HTR-8/SVneo (cell line): Measurements from ENCODE around the gene PLCD1.
A peak's percentile ranks its signal among the peaks of the same experiment; 100 is the strongest.
"Not testable (repeated sequence)": the region's sequence is repeated elsewhere in the genome, so short reads cannot be mapped to it uniquely, and the experiment has no call there.

Experiments used
- DNase-seq: peaks from one replicate; pipeline ENCODE4 v3.0.0; 2011; ENCODE audit warnings: low spot score, mixed read lengths; ENCODE audit not compliant: insufficient read length
- FAIRE-seq: peaks from 2 replicates; lab custom pipeline; 2011; peaks lifted over from hg19 to GRCh38; lab: Jason Lieb, UNC

PLCD1 gene

DNA sequence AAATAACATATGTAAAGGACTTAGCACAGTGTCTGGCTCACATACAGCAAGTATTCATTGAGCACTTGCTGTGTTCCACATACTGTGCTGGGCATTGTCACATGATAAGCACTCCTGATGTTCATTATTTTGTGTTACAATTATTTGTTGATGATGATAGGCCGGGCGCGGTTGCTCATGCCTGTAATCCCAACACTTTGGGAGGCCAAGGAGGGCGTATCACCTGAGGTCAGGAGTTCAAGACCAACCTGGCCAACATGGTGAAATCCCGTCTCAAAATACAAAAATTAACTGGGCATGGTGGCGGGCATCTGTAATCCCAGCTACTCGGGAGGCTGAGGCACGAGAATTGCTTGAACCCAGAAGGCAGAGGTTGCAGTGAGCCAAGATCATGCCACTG lies 57.4 kb downstream of the PLCD1 start:
- not testable (repeated sequence) for DNase-seq, FAIRE-seq

DNA sequence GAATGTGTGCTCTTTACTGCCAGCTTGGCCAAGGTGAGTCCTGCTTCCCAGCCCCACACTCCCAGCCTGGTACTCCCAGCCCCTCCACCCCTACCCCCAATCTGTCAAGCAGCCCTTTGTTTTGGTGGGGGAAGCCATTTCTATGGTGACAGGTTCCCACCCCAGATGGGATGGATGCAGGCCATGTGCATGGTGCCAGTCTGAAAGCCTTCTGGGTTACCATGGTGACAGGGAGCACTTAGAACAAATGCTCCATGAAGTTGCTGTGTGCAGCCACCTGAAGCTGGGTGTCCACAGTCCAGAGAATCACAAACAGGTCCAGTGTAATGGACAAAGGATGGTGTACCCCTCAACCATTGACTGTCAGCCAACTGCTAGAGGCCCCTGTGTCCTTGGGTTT lies 58.0 kb downstream of the PLCD1 start:
- no peak for FAIRE-seq

DNA sequence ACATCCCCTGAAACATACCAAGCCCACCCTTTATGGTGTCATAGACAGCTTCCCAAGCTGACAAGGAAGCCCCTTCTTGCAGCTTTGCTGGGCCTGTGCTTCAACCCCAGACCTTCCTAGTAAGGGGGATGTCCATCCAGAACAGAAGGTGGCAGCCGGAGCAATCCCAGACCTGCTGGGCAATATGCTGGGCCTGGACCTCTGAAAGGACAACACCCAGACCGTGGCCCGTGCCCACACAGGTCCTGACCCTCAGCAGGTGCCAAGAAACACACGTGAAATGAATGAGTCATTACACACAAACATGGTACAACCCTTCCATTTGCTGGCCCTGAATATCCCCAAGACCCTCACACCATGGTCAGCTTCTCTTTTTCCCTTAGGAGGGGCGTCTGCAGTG lies 58.6 kb downstream of the PLCD1 start:
- DNase-seq (no peak), FAIRE-seq (no peak)

More for the DNA sequence above, 58.0 kb downstream of the PLCD1 start:
- no peak for DNase-seq

DNA sequence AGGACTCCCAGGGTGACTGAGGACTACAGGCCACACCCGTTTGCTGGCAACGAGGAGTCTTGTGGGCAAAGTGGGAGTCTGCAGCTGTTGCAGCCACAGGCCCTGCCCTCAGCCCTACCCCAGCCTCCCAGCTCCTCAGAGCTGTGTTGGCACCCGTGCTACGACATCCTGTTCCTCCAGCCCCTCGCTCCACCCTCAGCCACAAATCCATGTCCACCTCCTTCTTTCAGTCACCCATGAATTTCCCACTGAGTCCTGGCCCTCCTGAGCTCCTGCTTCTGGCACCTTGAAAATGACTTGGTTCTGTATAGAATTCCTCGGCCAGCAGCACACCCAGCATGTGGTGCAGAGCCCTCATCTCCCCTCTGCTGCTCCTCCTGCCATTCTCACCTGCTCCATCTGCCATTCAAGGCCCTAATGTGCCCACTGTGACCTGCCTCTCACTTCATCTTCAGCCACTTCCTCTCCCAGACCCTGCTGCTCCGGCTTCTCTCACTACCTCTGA lies 59.8 kb downstream of the PLCD1 start:
- FAIRE-seq = no peak
- no peak for DNase-seq

DNA sequence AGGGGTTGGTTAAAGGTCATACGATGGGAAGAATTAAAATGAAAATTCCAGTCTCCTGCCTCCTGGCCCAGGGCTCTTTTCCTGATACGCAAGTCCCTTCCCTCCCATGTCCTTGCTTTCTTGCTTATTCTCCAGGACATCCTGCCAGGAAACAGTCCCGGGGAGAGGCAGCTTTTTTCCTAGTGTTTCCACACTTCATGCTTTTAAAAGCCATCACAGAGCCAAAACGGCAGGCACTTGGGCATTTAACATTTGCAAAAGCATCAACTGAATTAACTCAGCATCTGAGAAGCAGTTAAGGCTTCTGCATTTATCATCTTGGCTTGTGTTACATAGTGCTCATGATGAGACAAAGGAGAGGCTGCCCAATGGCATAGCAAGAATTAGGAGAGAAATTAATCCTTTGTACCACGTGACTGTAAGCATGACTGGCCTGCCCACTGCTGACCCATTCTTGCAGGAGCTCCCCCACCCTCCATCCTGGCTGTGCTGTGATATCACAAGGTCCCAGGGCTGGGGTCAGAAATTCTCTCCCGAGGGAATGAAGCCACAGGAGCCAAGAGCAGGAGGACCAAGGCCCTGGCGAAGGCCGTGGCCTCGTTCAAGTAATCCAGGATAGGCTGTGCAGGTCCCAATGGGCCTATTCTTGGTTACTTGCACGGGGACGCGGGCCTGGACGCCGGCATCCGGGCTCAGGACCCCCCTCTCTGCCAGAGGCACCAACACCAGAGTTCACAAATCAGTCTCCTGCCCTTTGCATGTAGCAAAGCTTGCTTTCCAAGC lies 60.4 kb downstream of the PLCD1 start:
- no peak for DNase-seq
- FAIRE-seq = no peak

DNA sequence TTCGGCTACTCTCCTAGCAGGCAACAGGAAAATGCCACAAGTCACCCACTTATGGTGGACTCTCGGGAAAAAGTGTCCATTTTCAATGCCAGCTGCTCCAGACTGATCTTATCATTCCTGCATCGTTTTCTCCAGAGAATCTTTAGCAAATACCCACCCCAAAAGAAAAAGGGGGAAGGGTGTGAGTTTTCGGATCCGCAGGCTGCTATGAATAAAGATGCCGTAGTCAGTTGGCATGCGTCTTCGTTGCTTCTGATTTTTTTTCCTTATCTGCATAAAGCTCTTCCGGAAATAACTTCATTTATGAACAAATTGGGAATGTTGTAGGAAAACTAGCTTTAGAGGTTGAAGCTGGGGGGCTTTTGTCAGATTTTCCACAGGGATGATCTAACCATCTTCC lies 61.2 kb downstream of the PLCD1 start:
- no peak for FAIRE-seq
- DNase-seq = no peak

DNA sequence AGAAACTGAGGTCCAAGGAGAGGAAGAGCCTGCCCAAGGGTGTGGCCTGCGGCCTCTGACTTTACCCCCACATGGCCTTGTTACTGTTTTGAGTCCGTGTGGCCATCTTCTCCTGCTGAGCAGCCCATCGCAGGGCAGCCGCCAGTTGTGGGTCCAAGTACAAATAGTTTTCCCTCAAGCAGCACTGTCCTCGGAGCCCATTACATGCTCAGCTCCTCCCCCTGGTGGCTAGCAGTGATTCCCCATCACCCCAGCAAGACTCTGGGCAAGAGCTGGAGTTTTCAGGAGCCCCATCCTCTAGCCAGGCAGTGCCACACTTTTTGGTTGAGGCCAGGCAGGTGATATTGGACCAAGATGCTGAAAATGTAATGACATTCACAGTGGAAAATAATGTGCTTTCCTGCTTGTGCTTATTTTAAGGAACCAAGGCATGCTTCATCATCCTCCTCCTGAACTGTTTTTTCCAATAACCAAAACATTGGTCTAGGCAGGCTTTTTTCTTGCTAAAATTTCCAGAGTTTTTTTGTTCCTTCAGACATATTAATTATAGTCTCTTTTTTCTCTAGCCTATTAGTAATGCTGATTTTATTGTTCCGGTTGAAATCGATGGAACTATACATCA lies 62.1 kb downstream of the PLCD1 start:
- DNase-seq = peak; percentile 71
- no peak for FAIRE-seq

DNA sequence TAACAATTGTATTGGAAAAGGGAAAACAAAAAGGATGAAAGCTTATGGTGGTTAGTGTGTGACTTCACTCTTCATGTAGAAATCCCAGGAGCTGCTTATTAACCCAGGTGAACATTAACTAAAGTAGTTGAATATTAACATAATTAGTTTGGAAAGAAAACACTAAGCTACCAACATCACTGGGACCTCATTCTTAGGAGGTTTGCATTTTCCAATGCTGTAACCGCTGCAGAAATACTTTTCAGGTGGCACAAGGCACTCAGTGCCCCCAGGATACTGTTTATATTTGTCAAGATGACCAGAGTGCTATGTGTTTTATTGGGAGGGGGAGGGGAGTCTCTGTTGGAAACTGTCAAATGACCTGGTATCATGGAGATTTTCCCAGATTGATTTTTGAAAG lies 64.7 kb downstream of the PLCD1 start:
- no peak for FAIRE-seq
- DNase-seq = no peak

DNA sequence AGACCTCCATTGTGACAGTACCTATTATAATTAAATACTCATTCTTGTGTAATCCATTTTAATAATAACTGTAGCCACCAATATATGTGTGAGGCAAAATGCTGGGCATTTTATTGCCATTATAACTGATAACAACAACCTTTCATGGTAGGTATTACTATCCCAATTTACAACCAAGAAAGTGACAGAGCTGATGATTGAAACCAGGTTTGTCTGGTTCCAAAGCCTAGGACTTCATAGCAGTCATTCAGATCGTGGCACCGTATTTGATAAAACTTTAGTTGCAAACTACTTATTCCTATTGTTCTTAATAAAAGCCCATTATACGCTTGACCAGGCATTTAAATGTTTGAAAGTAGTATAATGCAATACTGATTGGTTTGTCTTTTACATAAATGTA lies 65.3 kb downstream of the PLCD1 start:
- FAIRE-seq (no peak), DNase-seq (no peak)

DNA sequence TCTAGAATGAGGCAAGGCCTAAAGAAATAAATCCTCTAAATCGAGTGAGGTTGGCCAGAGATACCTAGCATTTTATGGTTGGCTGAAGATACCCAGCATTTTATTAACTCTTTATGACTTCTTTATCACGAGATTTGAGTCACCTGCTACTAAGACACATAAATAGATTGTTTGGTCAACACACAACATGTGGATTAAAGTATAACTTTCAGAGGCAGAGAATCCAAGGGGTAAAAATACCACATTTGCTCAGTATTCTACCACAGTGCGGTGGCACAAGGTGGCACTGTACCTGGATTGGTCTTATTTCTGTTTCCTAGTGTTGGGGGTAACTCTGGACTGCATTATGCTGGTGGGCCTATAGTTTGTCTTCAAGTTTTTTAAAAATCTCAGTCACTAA lies 65.8 kb downstream of the PLCD1 start:
- FAIRE-seq = no peak
- DNase-seq = no peak

DNA sequence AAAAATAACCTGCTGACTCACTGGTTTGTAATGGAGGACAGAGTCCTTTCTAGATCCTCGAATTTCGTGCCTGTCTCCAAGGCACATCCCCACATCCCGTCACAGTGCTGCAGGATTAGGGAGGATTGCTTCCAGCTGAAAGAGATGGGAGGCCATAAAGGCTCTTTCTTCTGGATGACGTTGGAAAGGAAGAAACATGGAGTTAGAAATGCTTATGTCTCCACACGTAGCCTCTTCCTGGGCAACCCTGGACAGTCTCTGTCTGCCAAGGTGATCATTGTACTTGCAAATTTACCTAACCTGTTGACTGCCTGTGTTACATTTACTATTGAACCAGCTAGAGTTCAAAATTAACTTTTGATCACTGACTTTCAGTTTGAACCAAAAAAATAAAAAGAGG lies 66.4 kb downstream of the PLCD1 start:
- no peak for FAIRE-seq
- no peak for DNase-seq

DNA sequence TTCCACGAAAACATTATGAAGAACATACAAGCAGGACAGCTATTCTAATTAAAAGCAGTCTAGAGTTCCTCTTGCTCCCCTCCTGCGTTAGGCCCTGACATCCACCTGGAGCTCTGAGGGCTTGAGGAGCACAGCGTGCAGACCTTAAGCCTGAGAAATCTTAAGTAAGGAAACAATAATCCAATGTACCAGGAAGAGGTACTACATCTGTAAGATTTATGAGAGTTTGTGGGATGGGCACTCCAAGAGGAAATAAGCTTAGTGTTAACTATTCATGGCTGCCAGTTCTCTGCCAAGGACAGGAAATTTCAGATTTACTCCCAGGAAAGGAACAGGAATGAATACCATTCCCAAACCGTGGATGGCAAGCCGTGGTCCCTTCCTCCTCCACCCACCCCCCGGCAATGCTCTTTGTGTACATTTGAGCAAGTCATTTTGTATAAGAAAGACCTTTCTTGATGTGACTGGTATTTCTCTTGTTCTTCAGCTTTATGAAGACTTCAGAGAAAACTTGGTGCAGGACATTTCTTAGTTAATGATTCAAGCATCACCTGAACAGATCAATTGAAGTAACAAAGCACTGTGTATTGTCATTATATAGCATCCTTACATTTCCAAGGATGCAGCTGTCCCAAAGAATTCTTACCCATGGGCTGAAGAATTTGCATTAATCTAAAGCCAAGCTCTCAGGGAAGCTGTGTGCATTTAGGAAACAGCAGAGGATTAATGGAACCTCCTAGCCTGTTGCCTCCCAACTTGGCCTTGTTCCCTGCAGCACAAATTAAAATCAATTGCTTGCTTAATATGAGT lies 67.6 kb downstream of the PLCD1 start:
- no peak for FAIRE-seq
- no peak for DNase-seq

DNA sequence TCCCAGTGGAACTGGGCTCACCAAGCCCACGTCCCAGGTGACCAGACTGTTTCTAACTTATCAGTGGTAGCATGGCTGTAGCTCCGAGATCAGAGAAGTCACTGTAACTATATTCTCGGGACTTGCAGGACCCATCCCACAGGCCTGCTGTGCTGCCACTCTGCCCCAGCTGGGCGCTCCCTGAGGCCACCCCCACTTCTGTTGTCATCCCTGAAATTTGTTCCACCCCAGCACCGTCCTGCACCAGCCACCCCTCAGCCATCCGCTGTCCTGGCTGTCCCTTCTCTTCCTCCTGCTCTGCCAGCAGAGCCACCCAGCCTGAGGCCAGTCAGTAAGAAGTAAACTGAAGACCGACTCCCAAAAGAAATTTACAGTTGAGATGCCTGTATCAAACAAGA lies 71.9 kb downstream of the PLCD1 start:
- no peak for DNase-seq
- no peak for FAIRE-seq
